Measurements from ENCODE around the gene PTPRM. TPM values are rescaled to one million over a fixed set of nuclear protein-coding genes. Genes with fewer than 3 reads are reported as not detected.

The PTPRM gene
- total and polyA plus RNA-seq, 12 donors, result 31.7 to 116 (median 61.2) TPM

GRCh38 chr18:7601936-7602335 is 34.8 kb downstream of the PTPRM start:
- Histone ChIP-seq H3K4me3 (no peak overlapping the region), H3K9me3 (replicated peaks in 1 of 3) (no peaks in the 10 kb centered on the region), H3K27ac (no peak overlapping the region), H3K36me3 (replicated peaks in 1 of 2) (no peaks in the 10 kb centered on the region), H3K27me3 (no peaks in the 10 kb centered on the region), H3K4me1 (replicated peaks in 1 of 2) (peaks cover 0 to 16% of the 10 kb centered on the region in 2 donors)
- DNase-seq, result no peak
- intact Hi-C loops (cut with DNase I), result no loop called here
- 88 to 98% (median 91%) methylated on average over 3 of the region's 3 CpGs for WGBS, 4 donors
- no peak for TF ChIP-seq POLR2A (IDR thresholded peaks at IDR 0.05)
- TF ChIP-seq CTCF (IDR thresholded peaks at IDR 0.05), result no peak

GRCh38 chr18:7603259-7604000 is 36.3 kb downstream of the PTPRM start:
- no peak overlapping the region for H3K4me3 ChIP-seq
- intact Hi-C loops (cut with DNase I), result no loop called here
- H3K36me3 ChIP-seq (replicated peaks in 1 of 2), result no peaks in the 10 kb centered on the region
- 83 to 88% (median 86%) methylated on average over 4 of the region's 4 CpGs for WGBS, 4 donors
- no peaks in the 10 kb centered on the region for H3K27me3 ChIP-seq
- H3K9me3 ChIP-seq (replicated peaks in 1 of 3), result no peaks in the 10 kb centered on the region
- no peak overlapping the region for H3K27ac ChIP-seq
- DNase-seq, result no peak
- peaks cover 0 to 7% of the 10 kb centered on the region in 2 donors for H3K4me1 ChIP-seq (replicated peaks in 1 of 2)
- TF ChIP-seq CTCF (IDR thresholded peaks at IDR 0.05) (no peak), POLR2A (IDR thresholded peaks at IDR 0.05) (no peak)

- TF ChIP-seq CTCF (IDR thresholded peaks at IDR 0.05) (no peak), POLR2A (IDR thresholded peaks at IDR 0.05) (no peak)
- peaks cover 0 to 8% of the 10 kb centered on the region in 2 donors for H3K4me1 ChIP-seq (replicated peaks in 1 of 2)
- H3K36me3 ChIP-seq (replicated peaks in 1 of 2), result no peaks in the 10 kb centered on the region
- intact Hi-C loops (cut with DNase I), result no loop called here
- DNase-seq, result no peak
- no peak overlapping the region for H3K4me3 ChIP-seq
- no peak overlapping the region for H3K27ac ChIP-seq
- no peaks in the 10 kb centered on the region for H3K9me3 ChIP-seq (replicated peaks in 1 of 3)
- H3K27me3 ChIP-seq, result no peaks in the 10 kb centered on the region
- WGBS, 4 donors, result 91 to 98% (median 94%) methylated on average over 3 of the region's 3 CpGs
Measured at GRCh38 chr18:7604361-7604760, 37.2 kb downstream of the PTPRM start.

- Histone ChIP-seq H3K9me3 (replicated peaks in 1 of 3) (no peaks in the 10 kb centered on the region), H3K4me3 (no peak overlapping the region), H3K27me3 (no peaks in the 10 kb centered on the region), H3K4me1 (replicated peaks in 1 of 2) (peaks cover 0 to 9% of the 10 kb centered on the region in 2 donors), H3K27ac (no peak overlapping the region), H3K36me3 (replicated peaks in 1 of 2) (no peaks in the 10 kb centered on the region)
- DNase-seq, result no peak
- no peak for TF ChIP-seq POLR2A (IDR thresholded peaks at IDR 0.05)
- 75 to 100% (median 98%) methylated on average over 2 of the region's 2 CpGs for WGBS, 4 donors
- intact Hi-C loops (cut with DNase I), result no loop called here
Measured at GRCh38 chr18:7605705-7606104, 38.6 kb downstream of the PTPRM start.
